BE2C (cell line): ENCODE results near the gene EYS.
A peak's percentile ranks its signal among the peaks of the same experiment; 100 is the strongest.

Experiments
- DNase-seq: peaks from one replicate; pipeline ENCODE4 v3.0.0-alpha.2; 2020
- H3K27me3 ChIP-seq: fragments of 250-450 bp; sonication (Bioruptor Pico); 2 replicates; pipeline ENCODE4 v1.5.1; 2020; ENCODE audit warnings: mild to moderate bottlenecking
- H3K36me3 ChIP-seq: fragments of 250-450 bp; sonication (Bioruptor Pico); 2 replicates; pipeline ENCODE4 v1.5.1; 2020; ENCODE audit warnings: mild to moderate bottlenecking
- H3K4me1 ChIP-seq: fragments of 250-450 bp; sonication (Bioruptor Pico); 2 replicates; pipeline ENCODE4 v1.5.1; 2020
- H3K4me3 ChIP-seq: 2 replicates; pipeline ENCODE4 v1.5.1; 2011; ENCODE audit warnings: low read depth, low read length
- H3K9me3 ChIP-seq: fragments of 250-450 bp; sonication (Bioruptor Pico); 2 replicates; pipeline ENCODE4 v1.5.1; 2020
- CTCF ChIP-seq: IDR thresholded peaks from 2 replicates; pipeline ENCODE4 v1.5.1; 2012; ENCODE audit warnings: mild to moderate bottlenecking, low read depth, low read length

The EYS gene

GRCh38 chr6:64230530-64230929, 1476.5 kb downstream of the EYS start:
- H3K27me3 ChIP-seq: no peaks in the 10 kb centered on the region
- DNase-seq: no peak
- H3K4me3 ChIP-seq: no peak overlapping the region
- no peaks in the 10 kb centered on the region for H3K36me3 ChIP-seq
- no peaks in the 10 kb centered on the region for H3K9me3 ChIP-seq
- H3K4me1 ChIP-seq: peaks cover 13% of the 10 kb centered on the region
- TF ChIP-seq CTCF: peak; percentile 23

- no peaks in the 10 kb centered on the region for H3K36me3 ChIP-seq
- DNase-seq: no peak
- TF ChIP-seq CTCF: no peak
- peaks cover 17% of the 10 kb centered on the region for H3K4me1 ChIP-seq
- no peak overlapping the region for H3K4me3 ChIP-seq
- H3K27me3 ChIP-seq: no peaks in the 10 kb centered on the region
- no peaks in the 10 kb centered on the region for H3K9me3 ChIP-seq
These were observed 1479.2 kb downstream of the EYS start for GRCh38 chr6:64227863-64228262.

- TF ChIP-seq CTCF: no peak
- no peaks in the 10 kb centered on the region for H3K9me3 ChIP-seq
- H3K36me3 ChIP-seq: no peaks in the 10 kb centered on the region
- no peak for DNase-seq
- peaks cover 17% of the 10 kb centered on the region for H3K4me1 ChIP-seq
- H3K27me3 ChIP-seq: no peaks in the 10 kb centered on the region
- no peak overlapping the region for H3K4me3 ChIP-seq
These were observed 1481.5 kb downstream of the EYS start for GRCh38 chr6:64225503-64225902.

GRCh38 chr6:64224819-64225218, 1482.2 kb downstream of the EYS start:
- no peaks in the 10 kb centered on the region for H3K9me3 ChIP-seq
- no peaks in the 10 kb centered on the region for H3K27me3 ChIP-seq
- H3K4me1 ChIP-seq: peaks cover 16% of the 10 kb centered on the region
- no peak overlapping the region for H3K4me3 ChIP-seq
- no peaks in the 10 kb centered on the region for H3K36me3 ChIP-seq
- DNase-seq: peak; percentile 75
- TF ChIP-seq CTCF: no peak

GRCh38 chr6:64221776-64222175, 1485.2 kb downstream of the EYS start:
- DNase-seq: no peak
- no peaks in the 10 kb centered on the region for H3K27me3 ChIP-seq
- peaks cover 12% of the 10 kb centered on the region for H3K4me1 ChIP-seq
- H3K9me3 ChIP-seq: no peaks in the 10 kb centered on the region
- H3K36me3 ChIP-seq: no peaks in the 10 kb centered on the region
- no peak for TF ChIP-seq CTCF
- no peak overlapping the region for H3K4me3 ChIP-seq

- Histone ChIP-seq H3K9me3 (no peaks in the 10 kb centered on the region), H3K36me3 (no peaks in the 10 kb centered on the region), H3K4me1 (peaks cover 8% of the 10 kb centered on the region), H3K27me3 (no peaks in the 10 kb centered on the region), H3K4me3 (no peak overlapping the region)
- TF ChIP-seq CTCF: no peak
- no peak for DNase-seq
These were observed 1486.2 kb downstream of the EYS start for GRCh38 chr6:64220801-64221200.
